Fibroblast of the aortic adventitia (primary cell): ENCODE measurements around the gene BTBD7. TPM values are rescaled to one million over a fixed set of nuclear protein-coding genes. Genes with fewer than 3 reads are reported as not detected.

Experiments
- DNase-seq: peaks from one replicate; pipeline ENCODE4 v3.0.0-alpha.2; 2010; ENCODE audit warnings: low read depth
- H3K4me3 ChIP-seq: 2 replicates; pipeline ENCODE4 v1.5.1; 2011; ENCODE audit warnings: low read depth, mild to moderate bottlenecking, control low read depth, low read length, moderate library complexity
- CTCF ChIP-seq: IDR thresholded peaks from 2 replicates; pipeline ENCODE4 v1.5.1; 2011; ENCODE audit warnings: mild to moderate bottlenecking, low read length, control low read depth, inconsistent platforms; ENCODE audit not compliant: insufficient read depth
- total RNA-seq: library from RNA; depleted of rRNA; stranded (reverse); fragments of >200 nt; gene quantifications from 2 replicates; pipeline ENCODE4 v1.2.3, GENCODE V29; 2012; ENCODE audit warnings: low replicate concordance

The BTBD7 gene
- total RNA-seq, 1 donor = 38.0 TPM

- TF ChIP-seq CTCF = no peak
- no peak for DNase-seq
- no peak overlapping the region for H3K4me3 ChIP-seq
These were observed 2.7 kb downstream of the BTBD7 start for GRCh38 chr14:93329965-93330608.

- DNase-seq = no peak
- TF ChIP-seq CTCF = no peak
- H3K4me3 ChIP-seq = no peak overlapping the region
These were observed 4.3 kb downstream of the BTBD7 start for GRCh38 chr14:93328546-93328945.

- no peak for DNase-seq
- no peak overlapping the region for H3K4me3 ChIP-seq
- no peak for TF ChIP-seq CTCF
These were observed 6.6 kb downstream of the BTBD7 start for GRCh38 chr14:93326196-93326595.

- no peak for TF ChIP-seq CTCF
These were observed 9.1 kb downstream of the BTBD7 start for GRCh38 chr14:93323600-93324174.

GRCh38 chr14:93322929-93323599, 9.8 kb downstream of the BTBD7 start:
- no peak overlapping the region for H3K4me3 ChIP-seq
- DNase-seq = no peak
- TF ChIP-seq CTCF = no peak

More at GRCh38 chr14:93323600-93324174, 9.1 kb downstream of the BTBD7 start:
- DNase-seq = no peak
- no peak overlapping the region for H3K4me3 ChIP-seq

- H3K4me3 ChIP-seq = no peak overlapping the region
- DNase-seq = peak; percentile 42
- TF ChIP-seq CTCF = no peak
These were observed 12.3 kb downstream of the BTBD7 start for GRCh38 chr14:93320489-93320888.
